ENCODE data around the gene QRICH2.
"Not testable (repeated sequence)": the region's sequence is repeated elsewhere in the genome, so short reads cannot be mapped to it uniquely, and the experiment has no call there.

The QRICH2 gene

DNA sequence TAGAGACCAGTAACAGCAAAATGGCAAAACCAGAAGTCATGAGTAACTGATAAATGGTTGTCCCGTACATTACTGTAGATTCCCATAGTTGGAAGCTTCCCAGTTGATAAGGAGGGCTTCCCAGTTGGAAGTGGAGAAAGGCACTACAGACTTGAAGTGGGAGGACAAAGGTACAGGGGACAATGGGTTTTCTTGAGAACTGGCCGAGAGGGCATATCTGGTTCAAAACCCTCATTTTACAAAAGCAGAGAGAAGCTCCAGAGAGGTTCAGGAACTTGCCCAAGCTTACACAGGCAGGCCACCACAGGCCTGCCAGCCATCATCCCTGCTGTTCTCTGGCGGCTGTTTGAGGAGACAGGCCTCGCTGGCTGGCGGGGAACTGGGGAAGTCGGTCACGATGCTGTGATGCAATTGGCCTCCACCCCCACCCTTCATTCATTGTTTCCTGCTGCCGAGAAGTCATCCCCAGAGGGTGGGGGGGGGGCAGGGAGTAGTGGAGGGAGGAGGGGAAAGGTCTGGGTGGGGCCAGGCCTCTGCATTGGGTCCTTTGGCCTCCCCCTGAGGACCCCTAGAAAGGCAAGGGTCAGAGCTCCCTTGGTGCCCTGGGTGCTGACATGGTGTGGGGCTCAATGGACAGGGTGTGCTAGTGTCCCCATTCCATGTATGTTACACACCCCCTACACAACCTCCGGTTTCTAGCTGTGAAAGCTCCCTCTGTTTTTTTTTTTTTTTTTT, 39.9 kb downstream of the QRICH2 start:
- peak; percentile 73 to 78 (median 77) for DNase-seq (ENCODE audit: low read depth in 2 of 3, low spot score in 1 of 3)

DNA sequence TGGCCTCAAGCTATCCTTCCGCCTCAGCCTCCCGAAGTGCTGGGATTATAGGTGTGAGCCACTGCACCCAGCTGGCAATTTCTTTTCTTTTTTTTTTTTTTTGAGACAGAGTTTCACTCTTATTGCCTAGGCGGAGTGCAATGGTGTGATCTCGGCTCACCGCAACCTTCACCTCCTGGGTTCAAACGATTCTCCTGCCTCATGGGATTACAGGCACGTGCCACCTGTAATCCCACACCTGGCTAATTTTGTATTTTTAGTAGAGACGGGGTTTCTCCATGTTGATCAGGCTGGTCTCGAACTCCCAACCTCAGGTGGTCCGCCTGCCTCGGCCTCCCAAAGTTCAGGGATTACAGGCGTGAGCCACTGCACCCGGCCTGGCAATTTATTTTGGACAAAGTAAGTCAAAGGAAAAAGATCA, 40.5 kb downstream of the QRICH2 start:
- DNase-seq (ENCODE audit: low read depth in 2 of 3, low spot score in 1 of 3) = not testable (repeated sequence)

DNA sequence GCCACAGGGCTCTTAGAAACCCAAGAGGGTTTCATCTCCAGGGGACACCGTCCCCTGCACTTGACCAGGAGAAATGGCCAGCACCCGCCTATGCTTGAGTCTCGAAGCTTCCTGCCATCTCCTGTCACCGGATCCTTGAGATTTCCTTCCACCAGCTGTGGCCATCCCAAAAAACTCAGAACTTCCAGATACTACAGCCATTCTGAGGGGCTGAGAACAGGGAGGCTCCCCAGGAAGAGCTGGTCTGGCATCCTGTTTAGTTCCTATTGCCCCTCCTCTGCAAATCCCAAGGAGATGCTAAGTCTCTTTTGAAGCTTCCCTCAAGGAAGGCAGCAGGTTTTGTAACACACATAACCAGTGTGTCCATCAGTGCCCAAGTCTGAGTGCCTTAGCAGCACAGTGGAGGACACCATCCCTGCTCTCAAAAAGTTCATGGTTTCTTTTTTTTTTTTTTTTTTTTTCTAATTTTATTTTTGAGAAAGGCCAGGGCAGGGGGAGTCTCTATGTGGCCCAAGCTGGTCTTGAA, 41.0 kb downstream of the QRICH2 start:
- DNase-seq (ENCODE audit: low read depth in 2 of 3, low spot score in 1 of 3) = no peak

DNA sequence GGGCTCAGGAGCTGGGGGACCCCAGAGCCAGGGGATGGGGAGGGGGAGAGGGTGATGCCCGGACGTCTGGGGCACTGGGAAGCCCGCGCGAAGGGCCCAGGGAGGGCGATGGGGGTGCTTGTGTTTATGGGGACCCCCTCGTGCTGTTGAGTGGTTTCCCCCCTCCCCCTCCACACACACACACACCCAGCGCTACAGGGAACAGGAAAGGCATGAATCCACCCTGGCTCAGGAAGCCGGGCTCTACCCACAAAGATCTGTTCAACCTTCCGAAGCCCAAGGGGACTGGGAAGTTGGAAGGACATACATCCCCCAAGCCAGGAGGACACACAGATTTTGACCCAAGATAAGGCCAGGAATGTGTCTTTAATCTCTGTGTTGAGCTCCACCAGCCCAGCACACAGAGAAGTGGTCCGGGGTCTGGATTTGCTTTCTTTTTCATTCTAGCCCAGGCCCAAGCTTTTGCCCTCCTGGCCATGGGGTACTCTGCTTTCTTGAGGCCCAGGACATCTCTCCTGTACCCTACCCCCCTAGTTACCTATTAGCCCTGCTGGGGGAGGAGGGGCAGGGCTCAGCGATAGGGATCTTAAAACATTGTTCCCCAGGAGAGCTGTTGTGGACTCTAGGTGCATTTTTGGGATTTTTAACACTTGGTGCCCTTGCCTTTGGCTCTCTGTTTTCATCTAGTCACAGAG, 41.7 kb downstream of the QRICH2 start:
- no peak for DNase-seq (ENCODE audit: low read depth in 2 of 3, low spot score in 1 of 3)

DNA sequence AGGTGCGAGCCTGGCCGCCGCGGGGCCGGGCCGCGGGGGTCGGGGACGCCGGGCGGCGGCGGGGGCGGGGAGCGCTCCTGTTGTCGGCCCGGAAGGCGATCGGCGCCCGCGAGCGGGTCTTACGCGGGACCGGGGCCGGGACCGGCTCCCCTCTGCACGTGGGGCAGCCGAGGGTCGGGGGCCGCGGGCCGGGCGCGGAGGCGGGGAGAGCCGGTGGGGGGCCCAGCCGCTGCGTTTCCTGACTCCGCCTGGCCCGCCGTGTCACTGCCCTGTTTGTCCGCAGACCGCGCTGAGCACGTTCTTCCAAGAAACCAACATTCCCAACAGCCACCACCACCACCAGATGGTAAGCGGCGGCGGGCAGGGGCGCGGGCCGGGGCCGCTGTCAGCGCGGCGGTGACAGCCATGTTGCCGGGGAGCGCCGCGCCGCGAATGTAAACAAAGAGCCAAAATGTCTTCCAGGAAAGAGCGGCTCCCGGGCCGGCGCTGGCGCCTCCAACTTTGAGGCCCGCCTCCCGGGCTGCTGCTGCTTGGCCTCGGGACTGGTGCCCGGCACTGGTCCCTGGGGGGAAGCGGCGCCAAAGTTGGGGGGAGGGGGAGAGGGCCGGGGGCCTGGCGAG, 42.3 kb downstream of the QRICH2 start:
- peak in 1 of 3 donors; percentile 48 for DNase-seq (ENCODE audit: low read depth in 2 of 3, low spot score in 1 of 3)

DNA sequence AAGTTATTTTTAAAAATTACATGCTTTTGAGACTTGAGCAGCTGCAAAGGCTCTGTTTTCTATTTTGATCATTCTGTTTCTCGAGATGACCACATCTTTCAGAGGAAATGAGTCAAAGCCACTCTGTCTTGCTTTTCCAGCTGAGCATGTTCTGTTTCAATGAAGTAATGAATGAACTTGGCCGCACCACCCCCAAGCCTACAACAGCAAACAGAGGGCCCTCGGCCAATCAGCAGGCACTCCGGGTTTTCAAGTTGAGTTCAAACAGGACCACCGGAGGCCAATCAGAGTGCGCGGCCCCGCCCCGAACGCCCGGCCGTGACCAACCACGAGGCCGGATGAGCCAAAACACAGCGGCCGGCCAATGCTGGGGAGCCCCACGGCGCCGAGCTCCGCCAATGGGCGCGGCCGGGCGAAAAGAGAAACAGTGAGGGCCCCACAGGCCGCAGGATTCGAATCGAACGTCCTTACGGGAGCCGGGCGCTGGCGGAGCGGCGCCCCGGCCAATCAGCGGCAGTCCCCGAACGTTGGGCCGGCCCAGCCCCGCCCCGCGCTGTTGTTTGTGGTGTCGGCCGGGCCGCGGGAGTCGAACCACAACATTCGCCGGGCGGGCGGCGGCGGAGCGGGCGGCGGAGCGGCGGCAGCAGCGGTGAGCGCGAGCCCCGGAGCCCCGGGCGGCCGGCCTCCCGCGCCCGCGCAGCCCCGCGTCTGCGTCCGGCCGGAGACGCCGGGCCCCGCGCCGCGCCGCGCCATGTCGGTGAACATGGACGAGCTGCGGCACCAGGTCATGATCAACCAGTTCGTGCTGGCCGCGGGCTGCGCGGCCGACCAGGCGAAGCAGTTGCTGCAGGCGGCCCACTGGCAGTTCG, 43.1 kb downstream of the QRICH2 start, which contains the start of gene UBALD2:
Gene UBALD2, plus strand, starts transcription at position 594 of the 869 bp plus-strand sequence. Its CDS starts 158 bp downstream, at position 752.
- peak; percentile 96 to 99 (median 98) for DNase-seq (ENCODE audit: low read depth in 2 of 3, low spot score in 1 of 3)

DNA sequence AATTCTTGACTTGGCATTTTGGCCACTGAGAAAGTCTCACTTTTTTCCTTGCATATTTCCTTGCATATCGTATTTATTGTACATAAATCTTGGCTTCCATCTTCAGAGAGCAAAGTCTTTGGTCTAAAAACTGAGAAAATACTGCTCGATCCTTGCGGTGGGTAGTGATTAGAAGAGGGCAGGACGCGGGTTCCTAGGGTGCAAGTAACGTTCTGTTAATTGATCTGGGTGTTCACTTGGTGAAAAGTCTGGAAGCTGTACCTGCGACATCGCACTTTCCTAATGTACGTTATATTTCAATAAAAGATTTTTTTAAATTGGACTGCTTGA, 43.7 kb downstream of the QRICH2 start:
- no peak for DNase-seq (ENCODE audit: low read depth in 2 of 3, low spot score in 1 of 3)

DNA sequence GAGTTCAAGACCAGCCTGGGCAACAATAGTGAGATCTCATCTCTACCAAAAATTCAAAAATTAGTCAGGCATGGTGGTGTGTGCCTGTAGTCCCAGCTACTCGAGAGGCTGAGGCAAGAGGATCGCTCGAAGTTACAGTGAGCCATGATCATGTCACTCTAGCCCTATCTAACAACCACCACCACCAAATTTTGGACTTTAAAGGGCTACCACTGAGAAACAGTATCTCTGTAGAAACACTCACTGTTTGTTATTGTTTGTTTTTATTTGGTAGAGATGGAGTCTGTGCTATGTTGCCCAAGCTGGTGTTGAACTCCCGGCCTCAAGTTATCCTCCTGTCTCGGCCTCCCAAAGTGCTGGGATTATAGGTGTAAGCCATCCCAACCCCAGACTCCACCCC, 44.2 kb downstream of the QRICH2 start:
- DNase-seq (ENCODE audit: low read depth in 2 of 3, low spot score in 1 of 3) = no peak

DNA sequence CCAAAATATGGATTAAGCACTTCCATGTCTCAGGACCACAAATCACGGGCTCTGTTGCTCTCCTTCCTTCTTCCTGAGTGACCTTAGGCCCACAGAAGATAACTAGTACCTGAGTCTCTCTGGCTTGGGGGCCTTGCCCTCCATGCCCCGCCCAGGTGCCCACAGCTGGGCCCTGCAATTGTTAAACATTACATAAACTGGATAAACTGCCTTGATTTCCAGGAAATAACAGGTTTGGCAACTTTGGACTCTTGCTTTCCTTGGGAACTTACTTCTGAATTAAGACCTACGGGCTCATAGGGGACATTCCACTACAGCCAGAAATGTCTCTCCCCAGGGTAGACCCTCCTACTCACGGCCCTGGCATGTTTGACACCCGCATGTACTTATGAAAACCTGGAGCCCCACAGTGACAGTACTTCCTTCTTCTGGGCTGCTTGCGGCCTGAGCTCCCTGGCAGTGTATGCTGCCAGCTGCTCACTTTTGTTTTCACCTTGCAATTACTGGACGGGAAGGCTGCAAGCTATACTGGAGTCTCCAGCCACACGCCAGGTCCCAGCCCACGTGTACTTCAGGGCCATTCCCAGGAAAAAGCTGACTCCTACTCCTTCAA, 45.2 kb downstream of the QRICH2 start:
- DNase-seq (ENCODE audit: low read depth in 2 of 3, low spot score in 1 of 3) = no peak

DNA sequence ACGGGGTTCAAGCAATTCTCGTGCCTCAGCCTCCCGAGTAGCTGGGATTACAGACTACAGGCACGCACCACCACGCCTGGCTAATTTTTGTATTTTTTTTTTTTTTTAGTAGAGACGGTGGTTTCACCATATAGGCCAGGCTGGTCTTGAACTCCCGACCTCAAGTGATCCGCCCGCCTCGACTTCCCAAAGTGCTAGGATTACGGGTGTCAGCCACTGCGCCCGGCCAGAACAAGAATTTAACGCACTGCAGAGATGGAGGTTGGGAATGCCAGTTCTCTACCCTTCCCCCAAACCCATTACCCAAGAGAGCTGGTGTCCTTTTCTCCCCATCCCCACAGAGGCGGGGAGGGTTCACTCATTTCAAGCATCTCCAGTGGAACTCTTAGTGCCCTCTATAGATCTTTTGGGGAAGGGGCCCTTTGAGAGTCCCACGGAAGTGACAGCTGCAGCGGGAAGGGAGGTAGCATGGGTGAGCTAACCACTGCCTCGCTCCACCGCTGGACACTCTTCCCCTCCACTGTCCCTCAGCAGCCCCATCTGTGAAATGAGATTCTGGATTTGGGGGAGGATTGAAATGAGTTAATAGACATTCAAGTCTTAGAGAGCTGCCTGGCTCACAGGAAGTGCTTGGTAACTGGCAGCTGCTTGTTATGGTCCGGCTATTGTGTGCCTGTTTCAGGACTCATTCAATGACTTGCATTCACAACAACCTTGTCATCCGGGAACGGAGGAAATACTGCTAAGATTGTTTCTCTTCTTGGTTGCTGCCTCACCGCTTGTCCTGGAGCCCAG, 46.5 kb downstream of the QRICH2 start:
- DNase-seq (ENCODE audit: low read depth in 2 of 3, low spot score in 1 of 3) = no peak

DNA sequence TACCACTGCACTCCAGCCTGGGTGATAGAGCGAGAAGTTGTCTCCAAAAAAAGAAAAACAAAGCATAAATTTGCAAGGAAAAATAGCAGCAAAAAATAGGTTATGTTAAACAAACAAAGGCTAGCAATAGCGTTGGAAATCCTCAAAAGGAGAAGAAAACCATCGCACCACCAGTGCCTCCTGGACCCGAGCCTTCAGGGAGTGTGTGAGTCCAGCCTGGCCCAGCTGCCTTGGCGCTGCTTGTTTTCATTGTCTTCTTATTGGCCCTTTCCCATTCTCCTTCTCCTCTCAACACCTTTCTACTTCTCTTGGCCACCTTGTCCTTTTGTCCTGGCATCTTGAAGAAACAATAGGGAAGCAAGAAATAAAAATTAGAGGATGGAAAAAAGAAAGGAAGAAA, 47.4 kb downstream of the QRICH2 start:
- no peak for DNase-seq (ENCODE audit: low read depth in 2 of 3, low spot score in 1 of 3)

DNA sequence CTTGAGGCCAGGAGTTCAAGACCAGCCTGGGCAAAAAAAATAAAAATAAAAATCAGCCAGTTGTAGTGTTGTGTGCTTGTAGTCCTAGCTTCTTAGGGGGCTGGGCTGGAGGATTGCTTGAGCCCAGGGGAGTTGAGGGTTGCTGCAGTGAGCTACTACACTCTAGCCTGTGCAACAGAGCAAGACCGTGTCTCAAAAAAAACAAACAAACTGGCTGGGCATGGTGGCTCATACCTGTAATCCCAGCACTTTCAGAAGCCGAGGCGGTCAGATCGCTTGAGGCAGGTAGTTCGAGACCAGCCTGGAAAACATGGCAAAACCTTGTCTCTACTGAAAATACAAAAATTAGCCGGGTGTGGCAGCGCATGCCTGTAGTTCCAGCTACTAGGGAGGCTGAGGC, 47.9 kb downstream of the QRICH2 start:
- no peak for DNase-seq (ENCODE audit: low read depth in 2 of 3, low spot score in 1 of 3)

DNA sequence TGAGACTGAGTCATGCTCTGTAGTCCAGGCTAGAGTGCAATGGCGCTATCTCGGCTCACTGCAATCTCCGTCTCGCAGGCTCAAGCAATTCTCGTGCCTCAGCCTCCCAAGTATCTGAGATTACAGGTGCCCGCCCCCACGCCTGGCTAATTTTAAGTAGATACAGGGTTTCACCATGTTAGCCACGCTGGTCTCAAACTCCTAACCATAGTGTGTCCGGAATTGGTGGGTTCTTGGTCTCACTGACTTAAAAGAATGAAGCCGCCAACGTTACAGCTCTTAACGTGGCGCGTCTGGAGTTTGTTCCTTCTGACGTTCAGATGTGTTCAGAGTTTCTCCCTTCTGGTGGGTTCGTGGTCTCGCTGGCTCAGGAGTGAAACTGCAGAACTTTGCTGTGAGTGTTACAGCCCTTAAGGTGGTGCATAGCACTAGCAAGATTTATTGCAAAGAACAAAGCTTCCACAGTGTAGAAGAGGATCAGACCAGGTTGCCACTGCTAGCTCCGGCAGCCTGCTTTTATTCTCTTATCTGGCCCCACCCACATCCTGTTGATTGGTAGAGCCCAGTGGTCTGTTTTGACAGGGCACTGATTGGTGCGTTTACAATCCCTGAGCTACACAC, 51.5 kb downstream of the QRICH2 start:
- not testable (repeated sequence) for DNase-seq (ENCODE audit: low read depth in 2 of 3, low spot score in 1 of 3)

DNA sequence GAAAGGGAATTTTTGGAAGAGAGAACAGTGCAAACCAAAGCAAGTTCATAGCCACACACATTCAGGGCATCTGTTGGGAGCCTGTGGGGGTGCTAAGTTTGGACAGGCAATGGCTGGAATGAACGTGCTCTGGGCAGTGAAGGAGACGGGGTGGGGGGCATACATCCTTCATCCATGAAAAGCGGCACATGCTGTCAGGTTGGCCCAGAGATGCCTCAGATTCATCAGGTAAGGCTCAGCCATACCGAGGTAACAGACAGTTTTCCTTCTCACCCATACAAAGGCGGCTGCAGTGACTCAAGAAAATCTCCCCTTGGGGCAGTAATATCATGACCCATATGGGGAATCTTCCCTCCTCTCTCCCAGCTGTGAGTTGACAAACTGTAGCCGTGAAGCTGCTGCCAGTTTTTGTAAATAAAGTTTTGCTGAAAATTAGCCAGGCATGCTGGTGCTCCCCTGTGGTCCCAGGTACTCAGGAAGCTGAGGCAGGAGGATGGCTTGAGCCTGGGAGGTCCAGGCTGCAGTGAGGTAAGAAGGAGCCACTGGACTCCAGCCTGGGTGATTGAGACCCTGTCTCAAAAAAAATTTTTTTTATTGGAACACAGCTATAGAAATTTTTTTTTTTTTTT, 52.2 kb downstream of the QRICH2 start:
- DNase-seq (ENCODE audit: low read depth in 2 of 3, low spot score in 1 of 3) = no peak

DNA sequence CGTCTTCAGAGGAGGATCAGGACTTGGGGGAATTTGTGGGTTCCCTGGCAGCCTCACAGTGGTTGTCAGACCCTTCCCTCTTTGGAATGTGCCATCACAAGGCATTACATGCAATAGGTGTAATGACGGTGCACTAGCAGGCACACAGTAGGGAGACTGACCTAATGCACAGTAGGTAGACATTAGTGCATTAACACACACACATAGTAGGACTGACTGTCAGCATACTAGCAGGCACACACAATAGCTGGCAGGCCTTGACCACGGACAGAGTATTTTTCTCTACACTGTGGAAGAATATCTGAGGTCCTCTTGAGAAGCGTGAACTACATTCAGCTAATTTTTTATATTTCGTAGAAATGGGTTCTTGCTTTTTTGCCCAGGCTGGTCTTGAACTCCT, 53.8 kb downstream of the QRICH2 start:
- DNase-seq (ENCODE audit: low read depth in 2 of 3, low spot score in 1 of 3) = no peak

DNA sequence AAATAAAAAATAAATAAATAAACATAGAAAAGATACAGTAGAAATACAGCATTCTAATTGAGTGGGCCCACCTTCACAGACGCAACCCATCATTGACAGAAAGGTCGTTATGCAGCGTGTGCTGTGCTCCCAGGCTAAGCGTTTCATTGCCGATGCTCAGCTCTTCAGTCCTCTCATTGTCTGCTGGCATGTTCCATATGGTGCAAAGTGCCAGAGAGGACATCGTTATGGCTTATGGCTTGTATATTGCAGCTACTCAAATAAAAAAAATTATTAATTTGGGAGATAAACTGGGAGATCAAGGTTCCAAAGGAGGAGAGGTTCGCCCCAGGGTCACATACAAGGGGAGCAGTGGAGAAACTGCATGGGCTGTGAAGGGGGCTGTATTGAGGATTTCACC, 54.2 kb downstream of the QRICH2 start:
- no peak for DNase-seq (ENCODE audit: low read depth in 2 of 3, low spot score in 1 of 3)

DNA sequence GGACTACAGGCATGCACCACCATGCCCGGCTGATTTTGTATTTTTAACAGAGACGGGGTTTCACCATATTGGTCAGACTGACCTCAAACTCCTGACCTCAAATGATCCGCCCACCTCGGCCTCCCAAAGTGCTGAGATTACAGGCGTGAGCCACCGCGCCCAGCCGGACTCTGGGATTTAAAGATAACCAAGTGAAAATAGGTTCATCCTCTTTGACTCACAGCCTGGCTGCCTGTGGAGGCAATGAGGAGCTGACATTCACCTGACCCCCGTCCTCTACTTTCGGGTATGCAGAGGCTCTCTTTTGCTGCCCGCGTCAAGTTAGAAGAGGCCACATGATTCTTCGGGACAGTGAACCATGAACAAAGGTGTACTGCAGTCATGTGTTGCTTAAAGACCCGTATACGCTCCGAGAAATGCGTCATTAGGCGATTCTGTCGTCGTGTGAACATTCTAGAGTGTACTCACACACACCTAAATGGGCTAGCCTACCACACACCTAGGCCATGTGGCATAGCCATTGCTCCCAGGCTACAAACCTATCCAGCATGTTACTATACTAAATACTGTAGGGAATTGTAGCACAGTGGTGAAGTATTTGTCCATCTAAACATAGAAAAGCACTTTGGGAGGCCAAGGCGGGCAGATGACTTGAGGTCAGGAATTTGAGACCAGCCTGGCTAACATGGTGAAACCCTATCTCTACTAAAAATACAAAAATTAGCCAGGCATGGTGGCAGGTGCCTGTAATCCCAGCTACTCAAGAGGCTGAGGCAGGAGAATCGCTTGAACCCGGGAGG, 54.9 kb downstream of the QRICH2 start:
- DNase-seq (ENCODE audit: low read depth in 2 of 3, low spot score in 1 of 3) = not testable (repeated sequence)

All from stimulated activated CD4-positive, alpha-beta T cell treated with anti-CD3 and anti-CD28 coated beads, Interleukin-12 subunit alpha, Interleukin-12 subunit beta, amount 100 ng/mL, for 48 hours (primary cell).